ENCODE data around the gene MRGPRF.

Gene MRGPRF

GRCh38 chr11:68978626-68978930 is 34.5 kb downstream of the MRGPRF start:
- TF ChIP-seq ZNF354C (tag by site-specific recombination; IDR thresholded peaks at IDR 0.05; ENCODE audit: borderline replicate concordance, low read depth) (no peak), ZNF292 (tag by site-specific recombination; IDR thresholded peaks at IDR 0.05; ENCODE audit: borderline replicate concordance, low read depth) (no peak), PRDM2 (tag by site-specific recombination; IDR thresholded peaks at IDR 0.05; ENCODE audit: borderline replicate concordance) (no peak), YY1 (tag by site-specific recombination; IDR thresholded peaks at IDR 0.05) (no peak), MEIS1 (CRISPR knock-in tag; IDR thresholded peaks at IDR 0.05; ENCODE audit: borderline replicate concordance) (no peak), ZNF518A (tag by site-specific recombination; conservative IDR thresholded peaks at IDR 0.05; ENCODE audit: low read depth) (no peak), ZNF600 (tag by site-specific recombination; IDR thresholded peaks at IDR 0.05) (no peak), ZSCAN5A (tag by site-specific recombination; IDR thresholded peaks at IDR 0.05) (no peak), ZNF175 (tag by site-specific recombination; IDR thresholded peaks at IDR 0.05) (no peak), ZBTB17 (tag by site-specific recombination; IDR thresholded peaks at IDR 0.05) (no peak), ZBTB1 (tag by site-specific recombination; IDR thresholded peaks at IDR 0.05) (no peak), ZNF280C (tag by site-specific recombination; IDR thresholded peaks at IDR 0.05) (no peak), ZNF121 (tag by site-specific recombination; IDR thresholded peaks at IDR 0.05) (no peak)
- Histone ChIP-seq H3K36me3 (ENCODE audit: control insufficient read depth in 2 of 2, insufficient read depth in 1 of 2, low read length in 2 of 2) (no peaks in the 10 kb centered on the region), H3K9me3 (ENCODE audit: control insufficient read depth, insufficient read depth, low read depth, low read length) (no peaks in the 10 kb centered on the region), H3K27ac (ENCODE audit: extremely low read depth, low read depth, low read length) (no peak overlapping the region), H3K4me3 (ENCODE audit: low read depth, low read length) (no peak overlapping the region), H3K4me1 (ENCODE audit: control insufficient read depth, insufficient read depth, low read length) (no peaks in the 10 kb centered on the region)
- POLR2A ChIA-PET = no interaction called here
- CTCF ChIA-PET = interaction anchor here (1.2 kb wide), 1 partner anchor 23 kb away, joined by 3 read pairs; no protein-coding TSS in a partner anchor
